Measurements from ENCODE around the gene CD79B.
"Not testable (repeated sequence)": the region's sequence is repeated elsewhere in the genome, so short reads cannot be mapped to it uniquely, and the experiment has no call there.

DNA sequence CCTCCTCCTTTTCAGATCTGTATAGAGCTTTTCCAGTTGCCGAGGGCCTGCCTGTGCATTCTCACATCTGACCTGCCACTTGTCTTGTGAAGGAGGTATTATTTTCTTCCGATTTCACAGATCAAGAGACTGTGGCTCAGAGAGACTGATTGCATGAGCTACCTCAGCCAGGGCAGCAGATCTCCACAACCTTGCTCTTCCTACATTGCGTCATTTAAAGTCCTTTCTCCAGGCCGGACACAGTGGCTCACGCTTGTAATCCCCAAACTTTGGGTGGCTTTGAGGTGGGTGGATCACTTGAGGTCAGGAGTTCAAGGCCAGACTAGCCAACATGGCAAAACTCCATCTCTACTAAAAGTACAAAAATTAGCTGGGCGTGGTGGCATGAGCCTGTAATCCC, 12.1 kb downstream of the CD79B start:
- TF ChIP-seq, protein P1, sequence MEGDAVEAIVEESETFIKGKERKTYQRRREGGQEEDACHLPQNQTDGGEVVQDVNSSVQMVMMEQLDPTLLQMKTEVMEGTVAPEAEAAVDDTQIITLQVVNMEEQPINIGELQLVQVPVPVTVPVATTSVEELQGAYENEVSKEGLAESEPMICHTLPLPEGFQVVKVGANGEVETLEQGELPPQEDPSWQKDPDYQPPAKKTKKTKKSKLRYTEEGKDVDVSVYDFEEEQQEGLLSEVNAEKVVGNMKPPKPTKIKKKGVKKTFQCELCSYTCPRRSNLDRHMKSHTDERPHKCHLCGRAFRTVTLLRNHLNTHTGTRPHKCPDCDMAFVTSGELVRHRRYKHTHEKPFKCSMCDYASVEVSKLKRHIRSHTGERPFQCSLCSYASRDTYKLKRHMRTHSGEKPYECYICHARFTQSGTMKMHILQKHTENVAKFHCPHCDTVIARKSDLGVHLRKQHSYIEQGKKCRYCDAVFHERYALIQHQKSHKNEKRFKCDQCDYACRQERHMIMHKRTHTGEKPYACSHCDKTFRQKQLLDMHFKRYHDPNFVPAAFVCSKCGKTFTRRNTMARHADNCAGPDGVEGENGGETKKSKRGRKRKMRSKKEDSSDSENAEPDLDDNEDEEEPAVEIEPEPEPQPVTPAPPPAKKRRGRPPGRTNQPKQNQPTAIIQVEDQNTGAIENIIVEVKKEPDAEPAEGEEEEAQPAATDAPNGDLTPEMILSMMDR (IDR thresholded peaks at IDR 0.05), result not testable (repeated sequence)
- not testable (repeated sequence) for TF ChIP-seq POLR2A (IDR thresholded peaks at IDR 0.05)

Data from heart left ventricle (tissue), 13 donors.